NCI-H128 (cell line): Measurements from ENCODE around the gene MYO9A.
"Not testable (repeated sequence)": the region's sequence is repeated elsewhere in the genome, so short reads cannot be mapped to it uniquely, and the experiment has no call there.

Experiments used
- DNase-seq: peaks from one replicate; lab custom pipeline; 2025; ENCODE audit not compliant: unreplicated experiment; lab: John Stamatoyannopoulos, UW

The MYO9A gene

DNA sequence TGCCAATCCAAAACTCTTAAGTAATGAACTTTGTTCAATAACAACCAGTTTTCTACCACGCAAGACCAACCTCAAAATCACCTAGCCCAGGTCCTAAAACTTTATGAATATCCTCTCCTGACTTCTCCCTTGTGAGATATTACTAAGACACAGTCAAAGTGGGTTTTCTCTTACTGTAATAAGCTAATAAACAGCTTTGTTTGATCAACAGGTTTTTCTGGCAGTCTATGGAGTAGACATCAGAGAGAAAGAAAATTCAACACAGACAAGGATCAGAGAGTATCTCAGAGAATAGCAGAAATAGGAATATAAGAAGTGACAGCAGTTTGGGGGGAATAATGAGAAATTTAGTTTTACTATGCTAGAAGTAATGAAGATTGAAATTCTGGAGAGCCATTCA lies 228.0 kb downstream of the MYO9A start:
- DNase-seq: no peak

DNA sequence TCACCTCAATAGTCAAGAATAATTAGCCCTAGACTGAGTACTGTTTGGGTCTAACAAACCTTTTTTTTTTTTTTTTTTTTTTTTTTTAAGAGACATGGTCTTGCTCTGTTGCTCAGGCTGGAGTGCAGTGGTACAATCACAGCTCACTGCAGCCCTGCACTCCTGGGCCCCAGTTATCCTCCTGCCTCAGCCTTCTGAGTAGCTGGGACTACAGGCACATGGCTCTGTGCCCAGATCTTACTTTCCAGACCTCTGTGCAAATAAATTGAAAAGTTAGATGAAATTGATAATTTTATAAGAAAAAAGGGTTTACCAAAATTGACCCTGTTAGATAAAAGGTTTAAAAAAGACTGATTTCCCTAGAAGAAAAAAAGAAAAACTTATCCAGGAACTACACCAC lies 228.6 kb downstream of the MYO9A start:
- DNase-seq: no peak

DNA sequence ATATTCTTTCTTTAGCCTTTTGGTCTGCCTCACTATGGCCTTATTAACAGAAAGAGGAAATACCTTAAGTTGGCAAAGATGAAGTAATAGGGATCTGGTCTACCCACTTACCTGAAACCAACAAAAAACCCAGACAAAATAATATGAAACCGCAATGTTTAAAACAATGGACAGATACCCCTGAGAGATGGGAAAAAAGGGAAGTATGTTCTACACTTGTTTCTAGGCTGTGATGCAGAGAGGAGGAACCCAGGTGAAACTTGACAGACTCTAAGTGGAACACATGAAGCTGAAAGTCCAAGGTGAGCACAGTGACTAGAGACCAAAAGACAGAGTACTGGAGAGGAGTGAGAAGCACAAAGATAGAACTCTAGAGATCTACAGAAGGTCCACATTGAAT lies 229.2 kb downstream of the MYO9A start:
- DNase-seq: no peak

DNA sequence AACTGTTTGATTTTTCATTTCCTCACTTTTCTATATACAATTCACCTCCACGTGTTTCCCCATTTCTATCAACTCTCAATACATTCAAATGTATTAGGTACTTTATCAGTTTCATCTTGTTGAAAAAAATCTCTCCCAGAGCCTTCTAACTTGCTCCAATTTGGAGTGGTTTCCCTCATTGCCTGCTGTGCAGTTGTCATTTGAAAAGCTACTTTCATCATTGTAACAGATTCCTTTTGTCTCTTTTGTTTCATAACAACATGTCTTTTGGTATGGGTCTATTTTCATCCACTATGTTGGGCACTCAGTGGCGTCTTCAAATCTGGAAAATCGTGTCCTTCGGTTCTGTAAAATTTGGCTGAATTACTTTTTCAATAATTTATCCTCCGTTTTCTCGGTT lies 232.6 kb downstream of the MYO9A start:
- DNase-seq: no peak

DNA sequence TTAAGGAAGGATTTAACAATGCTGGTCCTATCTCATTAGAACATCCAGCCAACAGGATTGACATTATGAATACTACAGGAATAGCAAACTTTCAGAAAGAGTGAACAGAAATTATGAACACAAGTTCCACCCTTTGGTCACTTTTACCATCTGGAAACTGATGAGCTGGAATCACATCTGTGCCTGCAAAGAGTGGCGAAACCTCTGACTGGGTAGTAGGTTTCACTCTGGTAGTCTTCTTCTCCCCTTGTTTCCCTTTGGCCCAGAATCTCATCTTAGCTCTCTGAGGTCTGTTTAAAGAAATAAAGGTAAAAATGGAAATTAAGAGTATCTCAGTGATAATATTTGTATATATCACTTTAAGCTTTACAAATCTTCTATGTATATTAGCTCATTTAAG lies 234.5 kb downstream of the MYO9A start:
- DNase-seq: no peak

DNA sequence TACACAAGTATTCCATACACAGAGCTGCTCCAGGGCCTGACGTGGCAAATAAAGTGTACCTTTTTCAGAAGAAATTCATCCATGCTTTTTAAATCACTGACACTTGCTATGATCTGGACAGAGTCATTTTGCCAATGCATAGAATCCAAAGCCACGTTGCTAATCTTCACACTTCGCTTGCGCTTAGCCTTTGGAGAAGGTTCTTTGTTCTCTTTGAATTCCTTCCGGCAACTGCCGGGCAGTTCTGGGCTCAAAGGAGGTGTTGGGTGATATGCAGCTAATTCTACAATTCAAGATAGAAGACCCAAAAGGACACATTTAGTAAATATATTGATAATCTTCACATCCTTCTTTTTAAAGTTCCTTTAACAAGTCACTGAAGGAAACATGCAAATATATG lies 237.7 kb downstream of the MYO9A start:
- no peak for DNase-seq

DNA sequence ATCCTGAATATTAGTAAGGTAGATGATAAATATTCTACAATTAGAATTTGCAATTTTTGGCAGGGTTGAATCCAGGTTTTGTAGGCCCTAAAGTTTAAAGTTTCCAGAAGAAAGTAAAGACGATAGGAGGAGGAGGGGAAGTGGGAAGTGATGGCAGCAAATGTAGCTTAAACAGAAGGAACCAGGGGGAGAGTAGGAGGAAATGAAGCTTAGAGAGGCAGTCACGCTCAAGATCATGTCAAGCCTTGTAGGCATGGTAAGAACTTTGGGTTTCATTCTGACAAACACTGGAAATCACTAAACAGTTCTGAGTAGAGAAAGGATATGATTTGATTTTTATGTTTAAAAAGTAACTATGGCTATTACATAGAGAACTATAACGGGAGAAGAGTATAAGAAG lies 243.7 kb downstream of the MYO9A start:
- no peak for DNase-seq

DNA sequence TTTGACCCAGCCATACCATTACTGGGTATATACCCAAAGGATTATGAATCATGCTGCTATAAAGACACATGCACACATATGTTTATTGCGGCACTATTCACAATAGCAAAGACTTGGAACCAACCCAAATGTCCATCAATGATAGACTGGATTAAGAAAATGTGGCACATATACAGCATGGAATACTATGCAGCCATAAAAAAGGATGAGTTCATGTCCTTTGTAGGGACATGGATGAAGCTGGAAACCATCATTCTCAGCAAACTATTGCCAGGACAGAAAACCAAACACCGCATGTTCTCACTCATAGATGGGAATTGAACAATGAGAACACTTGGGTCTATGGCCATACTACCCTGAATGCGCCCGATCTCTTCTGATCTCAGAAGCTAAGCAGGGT lies 259.7 kb downstream of the MYO9A start:
- DNase-seq: not testable (repeated sequence)

DNA sequence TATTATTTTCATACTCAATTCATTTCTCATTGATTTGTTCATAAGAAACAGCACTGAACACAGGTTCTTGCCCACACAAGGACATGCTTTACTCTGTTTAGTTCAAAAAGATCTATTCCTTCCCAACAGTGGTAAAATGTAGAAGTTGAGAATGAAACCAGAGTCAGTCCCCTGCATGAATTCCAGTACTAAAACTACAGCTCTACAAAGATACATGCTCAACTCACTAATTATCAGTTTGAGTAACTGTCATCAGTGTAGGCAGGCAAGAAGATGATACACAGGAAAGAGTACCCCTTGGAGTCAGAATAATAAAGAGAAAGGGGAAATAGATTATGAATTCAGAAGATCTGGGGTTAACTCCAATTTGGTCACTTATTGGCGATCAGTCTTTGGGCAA lies 264.4 kb downstream of the MYO9A start:
- DNase-seq: no peak

DNA sequence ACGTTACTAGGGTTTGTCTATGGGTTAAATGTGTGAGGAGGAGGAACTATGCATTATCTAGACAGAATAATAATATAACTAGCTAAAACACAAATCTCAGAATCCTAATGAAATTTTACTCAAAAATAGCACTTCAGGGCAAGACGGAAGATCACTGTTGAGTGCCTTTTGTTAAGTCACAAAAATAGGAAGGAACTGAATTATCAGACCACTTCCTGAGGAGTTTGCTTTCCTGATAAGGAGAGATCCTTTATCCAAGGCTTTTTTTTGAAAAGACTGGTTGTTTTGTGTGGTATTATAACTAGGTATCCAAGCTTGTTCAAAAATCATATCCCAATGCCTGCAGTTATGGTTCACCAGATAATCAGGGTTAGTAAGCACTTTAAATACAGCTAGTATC lies 273.0 kb downstream of the MYO9A start:
- DNase-seq: no peak

DNA sequence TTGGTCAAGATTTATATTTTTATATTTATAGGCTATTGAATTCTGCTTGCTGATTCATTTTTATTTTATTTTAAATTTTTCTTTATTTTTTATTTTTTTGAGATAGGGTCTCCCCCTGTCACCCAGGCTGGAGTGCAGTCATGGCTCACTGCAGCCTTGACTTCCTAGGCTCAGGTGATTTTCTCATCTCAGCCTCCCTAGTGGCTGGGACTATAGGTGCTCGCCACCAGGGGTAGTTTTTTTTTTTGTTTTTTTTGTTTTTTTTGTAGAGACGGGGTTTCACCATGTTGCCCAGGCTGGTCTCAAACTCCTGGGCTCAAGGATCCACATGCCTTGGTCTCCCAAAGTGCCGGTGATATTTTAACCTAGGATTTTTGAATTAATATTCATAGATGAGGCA lies 276.4 kb downstream of the MYO9A start:
- no peak for DNase-seq

DNA sequence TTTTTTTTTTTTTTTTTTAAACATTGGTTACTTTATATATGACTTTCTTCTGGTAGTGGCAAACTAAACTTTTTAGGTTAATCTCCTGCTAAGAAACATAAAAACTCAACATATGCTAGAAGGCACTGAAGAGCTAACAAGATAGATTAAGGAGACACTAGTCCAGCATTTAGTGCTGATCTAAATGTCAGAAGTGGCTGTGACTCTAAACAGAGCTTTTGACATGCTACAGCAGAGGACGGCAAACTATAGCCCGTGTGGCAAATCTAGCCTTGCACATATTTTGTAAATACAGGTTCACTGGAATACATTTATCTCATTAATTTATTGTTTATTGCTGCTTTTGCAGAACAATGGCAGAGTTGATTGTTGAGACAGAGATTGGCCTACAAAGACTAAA lies 287.0 kb downstream of the MYO9A start:
- DNase-seq: no peak

DNA sequence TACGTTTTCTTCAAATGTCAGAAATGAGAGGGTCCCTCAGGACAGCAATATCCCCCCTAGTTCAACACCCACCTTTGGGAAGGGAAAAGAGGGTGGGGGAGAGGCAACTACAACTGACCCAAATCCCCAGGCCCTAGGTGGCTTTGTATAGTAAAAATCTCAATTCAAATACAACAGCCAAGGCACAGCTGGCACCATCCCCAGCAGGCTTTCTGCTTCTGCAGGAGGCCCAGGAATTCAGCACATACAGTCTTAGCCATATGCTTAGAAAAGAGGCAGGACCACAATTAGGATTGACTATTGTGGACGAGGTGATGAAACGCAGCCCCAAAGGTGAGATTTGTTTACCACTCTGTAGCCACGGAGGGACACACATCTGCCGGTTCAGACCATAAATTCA lies 291.8 kb downstream of the MYO9A start:
- no peak for DNase-seq

DNA sequence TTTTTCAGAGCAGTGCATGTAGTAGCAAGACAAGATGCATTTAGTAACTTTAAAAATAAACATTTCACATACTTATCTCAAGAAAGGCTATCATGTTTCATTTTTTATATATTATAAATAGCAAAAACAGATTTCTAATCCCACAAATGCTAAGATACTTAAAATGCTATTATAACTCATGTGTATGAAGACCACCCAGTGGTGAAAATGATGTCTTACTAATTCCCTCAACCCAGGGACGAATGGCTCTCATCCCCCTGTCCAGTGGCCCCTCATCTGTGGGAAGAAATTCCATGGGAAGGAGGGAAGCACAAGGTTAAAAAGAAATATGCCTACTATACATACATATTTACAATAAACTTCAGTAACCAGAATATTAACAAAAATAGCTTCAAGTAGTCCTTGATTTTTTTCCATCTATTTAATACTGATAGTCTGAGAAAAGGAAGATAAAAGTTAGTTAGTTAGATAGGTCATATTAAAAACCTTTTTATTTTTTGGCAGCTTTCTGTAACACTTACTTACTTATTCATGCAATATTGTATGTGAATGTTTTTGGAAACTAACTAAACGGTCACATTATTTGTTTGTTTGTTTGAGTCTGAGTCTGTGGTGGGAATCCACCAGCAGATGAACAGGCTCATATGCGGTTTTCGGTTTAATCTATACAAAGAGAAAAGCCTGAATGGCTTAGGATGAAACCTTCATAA lies 292.8 kb downstream of the MYO9A start:
- no peak for DNase-seq

DNA sequence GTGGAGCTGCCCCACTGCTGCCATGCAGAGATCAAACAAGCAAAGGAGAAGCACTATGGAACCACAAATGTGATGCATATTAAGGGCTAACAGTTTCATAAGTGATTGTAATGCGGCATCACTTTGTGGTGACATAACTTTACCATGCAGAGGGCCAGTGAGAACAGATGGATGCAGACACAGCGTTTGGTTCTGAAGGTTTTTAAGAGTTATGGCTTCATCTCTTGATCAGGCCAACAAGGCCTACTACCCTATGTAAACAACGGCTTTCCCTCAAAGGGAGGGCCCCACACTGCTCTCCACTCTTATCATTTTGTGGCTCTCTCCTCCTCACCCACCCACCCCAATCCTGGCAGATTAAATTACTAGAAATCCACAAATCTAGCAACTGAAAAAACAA lies 294.1 kb downstream of the MYO9A start:
- no peak for DNase-seq

DNA sequence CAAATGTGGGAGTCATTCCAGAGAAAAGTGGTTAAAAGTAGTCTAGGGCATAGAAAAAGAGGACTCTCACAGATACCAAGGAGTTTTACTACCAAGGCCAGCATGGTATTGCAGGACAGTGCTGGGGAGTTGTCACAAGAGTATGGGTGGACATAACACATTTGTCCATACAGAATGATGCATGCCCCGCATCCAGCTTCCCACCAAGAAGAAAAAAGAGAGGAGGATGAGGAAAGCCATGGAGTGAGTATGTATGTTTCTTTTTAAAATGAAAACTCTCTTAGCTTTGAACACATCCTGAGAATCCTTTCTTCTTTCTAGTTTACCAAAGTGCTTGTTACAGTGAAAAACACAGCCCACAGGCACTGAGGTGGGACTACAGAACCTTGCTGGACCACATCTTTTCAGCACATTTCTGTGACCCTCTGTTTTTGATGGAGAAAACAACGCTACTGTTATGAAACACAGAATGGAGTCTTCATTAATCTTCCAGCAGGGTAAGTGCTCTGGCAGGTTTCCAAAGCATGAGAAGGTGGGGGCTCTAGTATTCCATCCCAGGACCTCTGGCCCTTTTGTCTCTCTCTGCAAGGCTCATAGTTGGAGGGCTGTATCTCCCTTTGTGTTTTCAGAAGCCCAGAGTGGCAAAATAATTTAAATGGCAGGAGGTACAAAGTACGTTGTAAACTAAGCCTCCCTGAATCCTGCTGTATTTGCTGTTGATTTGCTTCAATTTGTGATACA lies 294.9 kb downstream of the MYO9A start:
- no peak for DNase-seq

DNA sequence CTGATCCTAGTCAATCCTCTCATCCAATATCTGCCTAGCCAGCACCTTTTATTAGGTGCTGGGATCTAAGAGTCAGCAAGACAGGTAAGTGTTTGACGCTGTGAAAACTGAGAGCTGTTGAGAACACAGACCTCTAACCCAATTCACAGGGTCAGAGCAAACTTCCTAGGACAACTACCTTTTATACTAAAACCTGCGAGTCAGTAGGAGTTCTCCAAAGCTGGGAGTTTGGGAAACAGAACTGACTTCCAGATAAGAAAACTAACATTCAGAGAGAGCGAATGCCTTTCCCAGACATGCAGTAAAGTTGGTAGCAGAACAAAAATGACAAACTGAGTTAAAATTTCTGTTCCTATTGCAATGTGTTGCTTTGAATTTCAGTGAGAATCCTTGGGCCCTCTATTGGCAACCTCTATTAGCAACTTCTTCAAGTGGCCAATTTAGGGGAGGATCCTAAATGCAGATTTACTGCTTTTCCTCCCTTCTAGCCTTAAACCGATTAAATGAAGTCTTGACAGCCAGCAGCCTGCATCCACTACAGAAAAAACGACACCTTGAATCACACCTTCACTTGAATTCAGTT lies 296.3 kb downstream of the MYO9A start:
- DNase-seq: no peak

DNA sequence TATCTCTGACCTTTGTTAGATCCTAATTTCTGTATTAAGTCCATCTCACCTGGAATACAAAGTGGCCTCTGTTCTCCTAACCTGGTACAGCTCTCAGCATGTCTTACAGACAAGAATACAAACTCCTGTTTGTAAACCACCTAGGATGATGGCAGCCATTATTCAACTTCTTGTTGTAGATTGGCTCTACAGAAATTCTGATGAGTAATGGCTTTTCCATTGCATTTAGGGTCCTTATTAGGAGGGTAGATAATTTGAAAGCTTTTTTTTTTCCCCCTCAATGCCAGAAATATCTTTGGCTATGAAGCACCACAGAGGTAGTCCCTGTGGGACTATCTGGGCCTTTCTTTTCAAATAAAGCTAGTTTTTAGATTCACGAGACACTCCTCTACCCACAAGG lies 297.8 kb downstream of the MYO9A start:
- no peak for DNase-seq

DNA sequence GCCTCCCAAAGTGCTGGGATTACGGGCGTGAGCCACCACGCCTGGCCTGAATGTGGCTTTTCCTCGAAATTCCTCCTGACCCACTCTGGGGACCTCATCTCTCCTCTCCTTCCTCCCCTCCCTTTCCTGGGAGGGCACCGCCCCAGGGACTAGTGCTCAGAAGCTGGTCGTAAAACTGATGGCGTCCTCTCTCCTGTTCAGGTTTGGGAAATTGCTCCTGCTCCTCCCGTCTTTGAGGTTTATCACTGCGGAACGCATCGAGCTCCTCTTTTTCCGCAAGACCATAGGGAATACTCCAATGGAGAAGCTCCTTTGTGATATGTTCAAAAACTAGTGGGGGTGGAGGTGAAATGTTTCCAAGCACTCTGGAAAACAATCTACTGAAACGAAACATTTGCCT lies 300.6 kb downstream of the MYO9A start:
- no peak for DNase-seq

DNA sequence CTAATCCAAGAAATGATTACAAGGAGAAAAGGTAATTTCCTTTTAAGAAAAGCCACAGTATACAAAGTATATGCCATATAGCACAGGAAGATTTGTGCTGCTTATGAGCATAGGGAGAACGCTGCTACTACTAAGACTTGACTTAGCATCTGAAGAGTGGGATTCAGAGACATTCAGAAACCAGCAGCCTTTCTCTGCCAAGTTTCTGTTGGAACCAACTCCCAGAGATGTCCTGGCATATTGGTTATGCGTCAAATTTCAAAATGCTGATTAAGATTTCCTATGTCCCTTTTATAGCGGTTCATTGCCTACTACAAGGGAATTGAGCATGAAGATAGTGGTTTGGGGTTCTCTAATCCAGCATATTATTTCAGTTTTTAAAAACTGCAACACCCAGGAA lies 302.6 kb downstream of the MYO9A start:
- no peak for DNase-seq

DNA sequence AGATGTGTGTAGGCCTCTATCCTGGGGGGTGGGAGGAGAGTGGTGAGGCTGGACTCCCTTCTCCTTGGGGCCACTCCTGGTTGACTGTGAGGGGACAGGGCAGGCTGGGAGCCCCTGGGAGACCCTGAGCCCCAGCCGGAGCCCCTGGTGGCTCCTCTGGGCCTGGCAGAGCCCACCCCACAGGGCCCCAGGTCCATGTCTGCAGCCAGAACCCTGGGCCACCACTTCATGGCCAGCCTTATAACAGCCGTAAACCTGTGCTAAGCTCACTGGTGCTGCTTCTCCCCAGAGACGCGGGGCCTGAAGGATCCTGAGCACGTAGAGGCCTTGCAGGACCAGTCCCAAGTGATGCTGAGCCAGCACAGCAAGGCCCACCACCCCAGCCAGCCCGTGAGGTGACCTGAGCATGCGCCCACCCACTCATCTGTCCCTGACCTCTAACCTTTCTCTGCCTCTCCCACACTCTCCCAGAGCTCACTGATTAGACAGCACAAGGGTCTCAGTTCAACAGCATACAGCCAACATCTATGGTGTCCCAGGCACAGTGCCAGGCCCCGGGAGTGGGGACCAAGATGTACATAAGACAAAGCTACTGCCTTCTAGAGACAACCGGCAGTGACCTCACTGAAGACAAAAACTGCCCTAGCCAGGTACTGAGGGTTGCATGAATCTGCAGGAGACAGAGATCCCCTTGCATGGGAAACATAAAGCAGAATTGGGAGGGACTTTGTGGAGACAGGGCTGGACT lies 304.1 kb downstream of the MYO9A start:
- no peak for DNase-seq
